ENCODE results near the gene GLP1R.

GLP1R gene

GRCh38 chr6:39056191-39056590 is 7.6 kb downstream of the GLP1R start:
- H3K27ac ChIP-seq (ENCODE audit: low read depth, low read length): no peak overlapping the region
- no peak for TF ChIP-seq CTCF (IDR thresholded peaks at IDR 0.05; ENCODE audit: insufficient read depth, low read length, poor library complexity, severe bottlenecking)
- H3K4me2 ChIP-seq (ENCODE audit: low read depth, low read length, poor library complexity, severe bottlenecking): no peak overlapping the region
- no peak overlapping the region for H3K9ac ChIP-seq (ENCODE audit: low read length)
- no peaks in the 10 kb centered on the region for H3K9me2 ChIP-seq (replicated peaks; ENCODE audit: insufficient read depth, low read length)
- no peak overlapping the region for H3K4me3 ChIP-seq (ENCODE audit: insufficient read depth, low read length, poor library complexity, severe bottlenecking)
- H3K27me3 ChIP-seq (ENCODE audit: low read length): no peaks in the 10 kb centered on the region
- H4K20me1 ChIP-seq (ENCODE audit: low read depth, low read length): no peaks in the 10 kb centered on the region
- no peak overlapping the region for H2AFZ ChIP-seq (ENCODE audit: low read depth, low read length, severe bottlenecking)
- no peaks in the 10 kb centered on the region for H3K9me3 ChIP-seq (ENCODE audit: insufficient read depth, low read length)
- no peaks in the 10 kb centered on the region for H3F3A ChIP-seq (ENCODE audit: insufficient read depth)
- H3K36me3 ChIP-seq (ENCODE audit: low read length): no peaks in the 10 kb centered on the region
- H3K79me2 ChIP-seq (ENCODE audit: insufficient read depth, low read length): no peaks in the 10 kb centered on the region

GRCh38 chr6:39056681-39057080 is 8.1 kb downstream of the GLP1R start:
- Histone ChIP-seq H3K36me3 (ENCODE audit: low read length) (no peaks in the 10 kb centered on the region), H3K9ac (ENCODE audit: low read length) (no peak overlapping the region), H3K4me3 (ENCODE audit: insufficient read depth, low read length, poor library complexity, severe bottlenecking) (no peak overlapping the region), H3K9me2 (replicated peaks; ENCODE audit: insufficient read depth, low read length) (no peaks in the 10 kb centered on the region), H2AFZ (ENCODE audit: low read depth, low read length, severe bottlenecking) (no peak overlapping the region), H3K9me3 (ENCODE audit: insufficient read depth, low read length) (no peaks in the 10 kb centered on the region), H3K79me2 (ENCODE audit: insufficient read depth, low read length) (no peaks in the 10 kb centered on the region), H3F3A (ENCODE audit: insufficient read depth) (no peaks in the 10 kb centered on the region), H4K20me1 (ENCODE audit: low read depth, low read length) (no peaks in the 10 kb centered on the region), H3K27me3 (ENCODE audit: low read length) (no peaks in the 10 kb centered on the region), H3K27ac (ENCODE audit: low read depth, low read length) (no peak overlapping the region), H3K4me2 (ENCODE audit: low read depth, low read length, poor library complexity, severe bottlenecking) (no peak overlapping the region)
- TF ChIP-seq CTCF (IDR thresholded peaks at IDR 0.05; ENCODE audit: insufficient read depth, low read length, poor library complexity, severe bottlenecking) (no peak), EZH2phosphoT487 (conservative IDR thresholded peaks at IDR 0.05; ENCODE audit: low read length) (no peak)

- H3K36me3 ChIP-seq (ENCODE audit: low read length): no peaks in the 10 kb centered on the region
- no peaks in the 10 kb centered on the region for H3K27me3 ChIP-seq (ENCODE audit: low read length)
- TF ChIP-seq EZH2phosphoT487 (conservative IDR thresholded peaks at IDR 0.05; ENCODE audit: low read length) (no peak), CTCF (IDR thresholded peaks at IDR 0.05; ENCODE audit: insufficient read depth, low read length, poor library complexity, severe bottlenecking) (no peak)
- no peak overlapping the region for H3K4me3 ChIP-seq (ENCODE audit: insufficient read depth, low read length, poor library complexity, severe bottlenecking)
- no peak overlapping the region for H3K4me2 ChIP-seq (ENCODE audit: low read depth, low read length, poor library complexity, severe bottlenecking)
- no peak overlapping the region for H3K9ac ChIP-seq (ENCODE audit: low read length)
- H4K20me1 ChIP-seq (ENCODE audit: low read depth, low read length): no peaks in the 10 kb centered on the region
- H2AFZ ChIP-seq (ENCODE audit: low read depth, low read length, severe bottlenecking): no peak overlapping the region
- no peaks in the 10 kb centered on the region for H3K79me2 ChIP-seq (ENCODE audit: insufficient read depth, low read length)
- no peak overlapping the region for H3K27ac ChIP-seq (ENCODE audit: low read depth, low read length)
- no peaks in the 10 kb centered on the region for H3F3A ChIP-seq (ENCODE audit: insufficient read depth)
- H3K9me3 ChIP-seq (ENCODE audit: insufficient read depth, low read length): no peaks in the 10 kb centered on the region
- no peaks in the 10 kb centered on the region for H3K9me2 ChIP-seq (replicated peaks; ENCODE audit: insufficient read depth, low read length)
These were observed 8.9 kb downstream of the GLP1R start for GRCh38 chr6:39057251-39058155.
